Measurements from ENCODE around the gene TUBGCP6.

TUBGCP6 gene

DNA sequence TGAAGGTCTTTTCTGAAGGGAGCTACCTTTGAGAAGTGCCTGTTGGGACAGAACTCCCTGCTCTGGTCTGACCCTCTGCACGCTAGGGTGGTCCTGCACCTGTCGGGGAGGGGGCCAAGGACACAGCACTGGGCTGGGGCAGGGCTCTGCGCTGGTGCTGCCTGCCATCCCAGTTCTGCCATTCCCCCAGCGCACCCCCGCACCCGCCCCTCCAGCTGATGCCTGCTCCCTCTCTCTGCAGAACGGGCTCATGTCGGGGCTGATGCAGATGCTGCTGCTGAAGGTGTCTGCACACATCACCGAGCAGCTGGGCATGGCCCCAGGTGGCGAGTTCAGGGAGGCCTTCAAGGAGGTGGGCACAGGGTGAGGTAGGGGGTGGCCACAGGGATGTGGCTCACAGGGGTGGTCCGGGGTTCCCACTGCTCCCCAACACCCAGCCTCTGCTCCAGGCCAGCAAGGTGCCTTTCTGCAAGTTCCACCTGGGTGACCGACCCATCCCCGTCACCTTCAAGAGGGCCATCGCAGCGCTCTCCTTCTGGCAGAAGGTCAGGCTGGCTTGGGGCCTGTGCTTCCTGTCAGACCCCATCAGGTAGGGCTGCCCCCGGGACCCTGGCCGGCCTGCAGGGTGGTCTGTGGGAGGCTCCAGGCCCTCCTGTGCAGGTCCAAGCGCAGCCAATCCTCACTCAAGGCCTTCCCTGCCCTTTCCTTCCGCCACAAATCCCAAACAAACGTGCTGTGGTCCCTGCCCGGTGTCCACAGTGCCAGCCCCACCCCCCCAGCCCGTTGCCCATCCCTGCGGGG is 47.6 kb downstream of the TUBGCP6 start:
- no peak for DNase-seq (ENCODE audit: low read depth)

DNA sequence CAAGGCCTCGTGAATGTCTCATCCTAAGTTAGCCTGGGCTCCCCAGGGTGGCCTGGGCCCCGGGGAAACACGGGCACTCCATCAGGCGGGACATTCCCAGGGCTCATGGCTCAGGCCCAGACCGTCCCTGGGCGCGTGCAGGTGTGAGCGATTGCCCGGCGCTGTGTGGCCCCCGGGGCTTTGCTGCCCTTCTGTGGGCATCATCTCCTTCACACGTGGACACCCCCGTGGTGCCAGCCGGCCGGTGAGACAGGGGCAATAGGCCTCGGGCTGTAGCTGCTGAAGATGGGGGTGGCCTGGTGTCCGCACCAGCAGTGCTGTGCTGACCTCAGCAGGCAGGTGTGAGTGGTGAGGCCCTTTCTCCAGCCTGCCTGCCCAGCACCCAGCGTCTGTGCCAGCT is 48.6 kb downstream of the TUBGCP6 start:
- no peak for DNase-seq (ENCODE audit: low read depth)

GRCh38 chr22:50194037-50194805 is 50.6 kb downstream of the TUBGCP6 start:
- no peak for DNase-seq (ENCODE audit: low read depth)

DNA sequence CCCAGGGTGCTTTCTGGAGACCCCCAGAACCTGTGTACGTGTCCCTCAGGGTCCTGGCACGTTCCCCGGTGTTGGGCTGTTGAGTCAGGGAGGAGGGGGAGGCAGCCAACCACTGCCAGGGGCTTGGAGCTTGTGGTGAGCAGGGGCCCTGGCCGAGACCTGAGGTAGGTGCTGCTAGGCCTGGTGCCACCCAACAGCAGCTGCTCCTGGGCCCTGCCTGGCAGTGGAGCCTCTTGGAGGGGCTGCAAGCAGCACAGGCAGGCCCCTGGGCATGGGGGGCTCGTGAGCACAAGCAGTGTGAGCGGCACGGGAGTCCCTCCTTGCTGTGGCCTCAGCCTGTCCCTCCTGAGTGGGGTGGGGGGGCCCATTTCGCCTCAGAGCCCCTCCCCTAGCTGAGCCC is 51.2 kb downstream of the TUBGCP6 start:
- DNase-seq (ENCODE audit: low read depth), result no peak

GRCh38 chr22:50192436-50193204 is 52.2 kb downstream of the TUBGCP6 start:
- DNase-seq (ENCODE audit: low read depth), result peak; percentile 52

- peak; percentile 66 for DNase-seq (ENCODE audit: low read depth)
Measured at GRCh38 chr22:50190941-50191741, 53.7 kb downstream of the TUBGCP6 start.

- DNase-seq (ENCODE audit: low read depth), result peak; percentile 76
Measured at GRCh38 chr22:50190182-50190940, 54.5 kb downstream of the TUBGCP6 start.

DNA sequence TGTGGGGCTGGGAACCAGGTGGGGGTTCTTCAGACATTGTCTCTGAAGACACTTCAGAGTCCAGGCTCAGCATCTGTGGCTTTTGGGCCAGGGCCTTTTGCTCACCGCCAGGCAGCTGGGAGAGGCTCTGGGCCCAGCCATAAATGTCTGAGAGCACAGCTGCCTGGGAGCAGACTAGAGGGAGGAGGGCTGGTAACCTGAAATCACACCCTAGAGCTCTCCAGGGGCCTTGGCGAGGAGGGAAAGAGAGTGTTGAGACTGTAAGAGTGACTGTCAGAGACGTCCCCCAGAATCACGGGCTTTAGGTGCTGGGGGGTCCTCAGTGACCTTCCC is 55.0 kb downstream of the TUBGCP6 start:
- no peak for DNase-seq (ENCODE audit: low read depth)

DNA sequence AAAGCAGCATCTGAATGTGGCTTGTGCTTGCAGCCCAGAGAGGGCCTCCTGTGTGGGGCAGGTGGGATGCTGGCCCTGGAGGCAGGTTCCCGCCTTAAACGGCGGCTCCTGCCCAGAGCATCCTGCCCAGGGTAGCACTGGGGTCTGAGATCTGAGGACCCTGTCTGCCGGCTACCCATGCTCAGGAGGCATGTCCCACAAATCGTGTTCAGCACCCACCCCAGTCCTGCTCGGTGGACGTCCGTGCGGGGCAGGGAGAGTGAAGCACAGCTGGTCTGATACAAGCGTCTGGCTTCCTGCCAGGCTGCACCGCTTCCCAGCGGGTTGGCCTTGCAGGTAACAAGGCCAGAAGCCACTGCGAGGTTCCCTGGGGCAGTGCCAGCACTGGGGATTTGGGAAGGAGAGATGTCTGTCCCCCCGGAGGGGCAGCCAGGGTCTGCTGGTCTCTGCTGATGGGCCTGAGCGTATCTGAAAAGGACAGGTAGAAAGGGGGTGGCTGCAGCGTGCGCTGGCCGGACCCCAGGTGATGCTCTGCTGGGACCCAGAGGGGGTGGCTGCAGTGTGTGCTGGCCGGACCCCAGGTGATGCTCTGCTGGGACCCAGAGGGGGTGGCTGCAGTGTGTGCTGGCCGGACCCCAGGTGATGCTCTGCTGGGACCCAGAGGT is 55.5 kb downstream of the TUBGCP6 start:
- DNase-seq (ENCODE audit: low read depth), result no peak

- DNase-seq (ENCODE audit: low read depth), result no peak
Measured at GRCh38 chr22:50188356-50188755, 56.5 kb downstream of the TUBGCP6 start.

GRCh38 chr22:50186761-50187523 is 57.9 kb downstream of the TUBGCP6 start:
- no peak for DNase-seq (ENCODE audit: low read depth)

DNA sequence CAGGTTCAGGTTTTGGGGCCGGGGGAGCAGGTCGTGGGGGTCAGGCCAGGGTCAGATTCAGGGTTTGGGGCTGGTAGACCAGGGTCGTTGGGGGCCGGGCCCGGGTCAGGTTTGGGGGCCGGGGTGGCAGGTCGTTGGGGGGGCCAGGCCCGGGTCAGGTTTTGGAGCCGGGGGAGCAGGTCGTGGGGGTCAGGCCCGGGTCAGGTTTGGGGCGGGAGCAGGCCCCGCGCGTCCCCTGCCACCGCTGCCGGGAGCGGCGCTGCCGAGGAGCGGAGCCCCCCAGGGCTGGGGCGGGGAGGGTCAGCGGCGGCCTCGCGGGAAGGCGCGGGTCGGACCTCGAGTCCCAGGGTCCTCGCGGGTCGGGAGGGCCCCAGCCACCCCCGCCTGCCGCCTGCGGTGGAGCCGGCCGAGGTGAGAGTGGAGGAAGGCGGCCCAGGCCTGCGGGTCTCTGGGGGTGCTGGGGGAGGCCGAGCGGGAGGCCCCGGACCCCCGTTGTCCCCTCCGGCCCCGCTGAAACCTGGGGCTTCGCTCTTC is 58.6 kb downstream of the TUBGCP6 start:
- no peak for DNase-seq (ENCODE audit: low read depth)

DNA sequence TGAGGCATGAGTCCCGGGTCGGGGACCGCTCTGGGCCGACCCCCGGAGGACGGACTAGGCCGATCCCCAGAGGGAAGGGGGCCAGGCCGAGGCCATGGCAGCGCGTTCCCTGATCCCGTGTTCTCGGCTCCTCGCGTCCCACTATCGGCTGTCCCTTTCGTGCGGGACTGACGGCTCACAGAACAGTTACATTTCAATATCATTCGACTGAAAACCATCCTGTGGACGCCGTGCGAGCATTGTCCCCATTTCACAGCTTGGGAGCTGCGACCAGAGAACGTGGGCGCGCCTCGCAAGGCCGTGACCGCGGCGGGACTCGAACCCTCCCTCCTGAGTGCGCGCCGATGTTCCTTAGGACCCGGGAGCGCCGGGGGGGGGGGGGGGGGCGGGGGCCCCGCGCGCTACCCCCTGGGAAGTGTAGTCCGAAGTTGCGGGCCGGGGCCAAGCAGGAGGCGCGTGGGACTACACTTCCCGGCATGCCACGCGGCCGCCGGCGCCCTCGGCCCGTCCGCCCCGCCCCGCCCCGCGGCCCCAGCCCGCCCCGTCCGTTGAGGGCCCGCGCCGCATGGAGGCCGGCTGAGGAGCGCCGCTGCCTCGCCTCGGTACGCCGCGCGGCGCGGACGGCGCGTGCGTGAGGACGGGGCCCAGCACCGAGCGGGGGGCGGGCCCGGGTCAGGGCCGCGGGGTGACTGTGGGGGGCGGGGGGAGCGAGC is 59.3 kb downstream of the TUBGCP6 start, which contains the start of gene TRABD:
TRABD (plus strand) TSS at position 539 of the 713 bp plus-strand sequence. CDS start 7,148 bp downstream, outside the sequence.
- DNase-seq (ENCODE audit: low read depth), result peak; percentile 85

DNA sequence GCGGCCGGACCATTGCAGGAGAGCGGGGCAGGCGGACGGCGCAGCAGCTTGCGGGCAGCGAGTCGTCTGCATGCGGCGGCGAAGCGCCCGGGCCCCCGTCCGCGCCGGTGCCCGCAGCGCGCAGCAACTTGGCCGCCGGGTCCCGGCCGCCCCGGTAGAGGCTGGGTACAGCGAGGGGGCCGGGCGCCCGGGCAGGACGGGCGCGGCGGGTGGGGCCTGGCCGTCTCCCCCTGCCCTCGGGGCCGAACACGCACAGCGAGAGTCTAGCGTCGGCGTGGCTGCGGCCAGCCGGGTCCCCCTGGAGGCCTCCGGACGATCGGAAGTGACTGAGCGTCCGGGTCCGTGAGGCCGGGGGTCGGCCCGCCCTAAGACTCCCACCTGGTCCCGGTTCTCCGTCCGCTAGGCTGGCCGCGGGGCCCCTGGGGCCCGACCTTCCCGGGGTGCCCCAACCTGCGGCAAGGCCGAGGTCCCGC is 59.9 kb downstream of the TUBGCP6 start:
- DNase-seq (ENCODE audit: low read depth), result no peak

DNA sequence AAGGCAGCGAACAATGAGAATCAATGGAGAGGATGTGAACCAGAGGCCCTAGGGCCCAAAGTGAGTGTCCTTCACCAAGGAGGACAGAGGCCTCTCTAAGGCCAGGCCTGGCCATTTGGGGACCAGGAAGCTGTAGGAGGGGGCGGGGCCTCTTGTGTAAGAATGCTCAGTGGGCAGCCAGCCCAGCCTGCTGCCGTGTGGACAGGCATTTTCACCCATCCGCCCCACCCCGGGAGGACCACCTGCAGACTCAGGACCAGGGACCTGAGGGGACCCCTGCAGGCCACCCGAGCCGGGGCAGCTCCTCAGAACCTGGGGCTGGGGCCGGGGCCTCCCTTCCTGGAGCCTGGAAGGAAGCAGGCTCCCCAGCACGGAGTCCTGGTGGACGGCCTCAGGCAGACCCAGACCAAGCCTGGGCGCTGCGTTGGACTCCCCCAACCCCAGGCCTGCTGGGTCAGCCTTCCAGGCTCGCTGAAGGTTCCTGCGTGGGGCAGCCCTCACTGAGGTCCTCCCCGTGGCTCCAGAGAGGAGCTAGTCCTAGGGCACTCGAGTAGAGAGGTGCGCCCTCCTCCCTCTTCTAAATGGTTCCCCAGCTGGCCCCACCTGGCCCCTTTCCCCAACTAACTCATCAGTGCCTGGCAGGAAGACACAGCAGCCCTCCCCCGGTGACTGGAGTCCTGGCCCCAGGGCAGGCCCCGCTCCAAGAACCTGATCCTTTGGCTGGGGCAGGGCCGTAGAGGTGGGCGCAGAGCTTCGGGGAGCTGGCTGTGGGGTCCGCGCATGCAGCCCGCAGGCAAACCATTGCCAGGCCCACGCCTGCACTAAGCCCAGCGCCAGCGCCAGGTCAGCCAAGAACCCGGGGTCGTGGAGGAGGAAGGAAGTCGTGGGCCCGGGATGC is 60.6 kb downstream of the TUBGCP6 start:
- no peak for DNase-seq (ENCODE audit: low read depth)

DNA sequence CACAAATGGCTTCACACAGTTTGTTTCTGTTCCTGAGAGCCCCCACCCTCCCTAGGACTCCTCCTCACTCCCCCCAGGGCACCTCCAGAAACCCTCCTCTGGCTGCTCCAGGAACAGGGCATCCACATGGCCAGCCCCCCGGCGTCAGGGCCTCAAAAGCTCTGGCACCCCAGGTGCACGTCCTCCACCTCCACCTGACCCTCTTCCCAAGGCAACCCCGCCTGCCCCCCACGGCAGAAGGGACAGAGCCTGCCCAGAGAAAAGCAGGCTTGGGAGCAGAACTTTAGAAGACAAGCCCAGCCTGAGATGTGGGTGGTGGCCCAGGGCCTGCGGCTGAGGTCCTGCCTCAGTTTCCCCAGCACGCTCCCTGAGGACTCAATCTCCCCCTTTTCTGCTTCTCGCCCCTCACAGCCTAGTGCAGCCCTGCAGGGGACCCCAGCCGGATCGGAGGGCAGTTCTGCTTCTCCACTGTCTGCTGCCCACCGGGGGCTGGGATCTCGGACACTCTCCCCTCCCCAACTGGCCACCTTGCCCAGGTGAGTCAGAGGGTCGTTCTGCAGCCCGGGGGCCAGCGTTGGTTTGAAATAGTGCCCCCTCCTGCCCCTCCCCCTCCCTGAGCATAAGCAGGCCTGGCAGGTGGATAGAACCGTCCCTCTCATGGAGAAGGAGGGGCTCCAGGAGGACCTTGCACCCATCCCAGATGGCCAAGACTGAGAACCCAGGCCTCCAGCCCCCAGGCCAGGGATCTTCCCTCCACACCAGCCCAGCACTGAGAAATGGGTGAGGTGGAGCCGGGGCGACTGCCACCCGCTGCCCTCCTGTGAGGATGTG is 61.5 kb downstream of the TUBGCP6 start:
- no peak for DNase-seq (ENCODE audit: low read depth)
